HepG2 (cell line): ENCODE measurements around the gene CXXC5. TPM values are rescaled to one million over a fixed set of nuclear protein-coding genes. Genes with fewer than 3 reads are reported as not detected.
"Not testable (repeated sequence)": the region's sequence is repeated elsewhere in the genome, so short reads cannot be mapped to it uniquely, and the experiment has no call there.

Experiments
- ATAC-seq: fragments of 200-7000 bp; cut with Tn5 transposase; 3 replicates; pipeline ENCODE4 v1.9.1; 2020; ENCODE audit warnings: mild to moderate bottlenecking, moderate library complexity
- BruUV-seq: library from RNA; stranded (reverse); fragments of 400-500 nt; replicated peaks from 2 replicates; lab custom pipeline; 2021; lab: Mats Ljungman, UMichigan
- CTCF ChIA-PET: fragments of 300-600 bp; formaldehyde crosslinking; extraction: SDS; loops from one replicate; lab custom pipeline; 2021; ENCODE audit warnings: low total read pairs, inconsistent platforms, low intra/inter-chr PET ratio; lab: Yijun Ruan, JAX
- POLR2A ChIA-PET: fragments of 350-600 bp; sonication (Branson Sonifier 250); formaldehyde crosslinking; loops from one replicate; lab custom pipeline; 2020; ENCODE audit warnings: antibody characterized with exemption, inconsistent platforms; lab: Yijun Ruan, JAX
- DNase-seq: peaks from one replicate; pipeline ENCODE4 v3.0.0-alpha.2; 2015; ENCODE audit warnings: low spot score
- FAIRE-seq: peaks from 3 replicates; lab custom pipeline; 2011; peaks lifted over from hg19 to GRCh38; lab: Jason Lieb, UNC
- H2AFZ ChIP-seq: one replicate; pipeline ENCODE4 v1.6.1; 2011; ENCODE audit warnings: low read length, inconsistent platforms
- H3K27ac ChIP-seq: fragments of 300-600 bp; 3 replicates; pipeline ENCODE4 v1.8.0; 2011; ENCODE audit warnings: mixed run types, mild to moderate bottlenecking, mixed read lengths, low read length, inconsistent platforms; ENCODE audit not compliant: insufficient read depth; ENCODE audit errors: extremely low read length
- H3K27me3 ChIP-seq, 2 experiments: fragments of 200-600 bp in 1 of 2; 2 replicates in 1 of 2; 3 replicates in 1 of 2; pipeline versions ENCODE4 v1.6.0 to v1.8.0; 2011; ENCODE audit warnings: low read length in 2 of 2, mild to moderate bottlenecking in 2 of 2, moderate library complexity in 2 of 2, inconsistent platforms in 1 of 2; ENCODE audit not compliant: insufficient read depth in 2 of 2, control insufficient read depth in 1 of 2
- H3K36me3 ChIP-seq, 2 experiments: fragments of 200-600 bp in 1 of 2; replicated peaks in 1 of 2; 2 replicates in 1 of 2; 3 replicates in 1 of 2; pipeline versions ENCODE4 v1.5.1 to v1.8.0; 2011; ENCODE audit warnings: low read length in 2 of 2, inconsistent platforms in 1 of 2; ENCODE audit not compliant: insufficient read depth in 2 of 2, control insufficient read depth in 1 of 2
- H3K4me1 ChIP-seq: 2 replicates; pipeline ENCODE4 v1.5.1; 2012; ENCODE audit warnings: low read length, inconsistent platforms; ENCODE audit not compliant: insufficient read depth
- H3K4me2 ChIP-seq: 2 replicates; pipeline ENCODE4 v1.6.0; 2011; ENCODE audit warnings: low read depth, low read length, inconsistent platforms
- H3K4me3 ChIP-seq, 3 experiments: fragments of 200-600 bp in 1 of 3; sonication (generic), shearing (Covaris generic) in 1 of 3; replicated peaks in 1 of 3; 2 replicates each; pipeline ENCODE4 v1.5.1; 2011 to 2016; ENCODE audit warnings: low read length in 3 of 3, inconsistent platforms in 2 of 3, low read depth in 2 of 3, mild to moderate bottlenecking in 2 of 3, control low read depth in 1 of 3, mixed read lengths in 1 of 3; ENCODE audit not compliant: insufficient read depth in 1 of 3
- H3K79me2 ChIP-seq: one replicate; pipeline ENCODE4 v1.6.1; 2011; ENCODE audit warnings: low read length, inconsistent platforms; ENCODE audit not compliant: insufficient read depth
- H3K9ac ChIP-seq: 2 replicates; pipeline ENCODE4 v1.6.0; 2011; ENCODE audit warnings: mild to moderate bottlenecking, low read depth, low read length, inconsistent platforms; ENCODE audit not compliant: insufficient read depth
- H3K9me3 ChIP-seq: 2 replicates; pipeline ENCODE4 v1.5.1; 2012; ENCODE audit warnings: mild to moderate bottlenecking, low read length
- H4K20me1 ChIP-seq: 2 replicates; pipeline ENCODE4 v1.6.0; 2011; ENCODE audit warnings: inconsistent platforms, mild to moderate bottlenecking, low read length, moderate library complexity; ENCODE audit not compliant: insufficient read depth
- PRPF4 ChIP-seq: fragments of 200-400 bp; formaldehyde crosslinking; IDR thresholded peaks from 2 replicates; pipeline ENCODE4 v1.6.1; 2016; ENCODE audit warnings: low read length, low read depth; ENCODE audit not compliant: poor library complexity, severe bottlenecking
- WGBS: methylation state at CpG from one replicate; pipeline ENCODE4 v1.1.6; 2017; ENCODE audit warnings: low lambda C conversion rate; 5-methylcytosine and 5-hydroxymethylcytosine counted together
- in situ Hi-C: cut with HindIII; loops from 2 replicates; pipeline ENCODE4 v1.10.0; 2017; ENCODE audit warnings: low pct_unique_long_range_greater_than_20kb; ENCODE audit not compliant: extremely low pct_ligation_motif_present
- intact Hi-C: fragments of 100-400 bp; cut with micrococcal nuclease; formaldehyde crosslinking; loops from one replicate; pipeline ENCODE4 v1.10.0; 2022; ENCODE audit not compliant: unreplicated experiment
- polyA plus RNA-seq, 8 experiments: library from polyadenylated mRNA; depleted of rRNA in 3 of 8; stranded (reverse) in 7 of 8; unstranded in 1 of 8; fragments of >200 nt; fragmentation: Illumina TruSeq in 4 of 8; extraction: Trizol in 4 of 8; gene quantifications; 2 replicates each; pipeline versions ENCODE4 v1.2.1 to v1.2.3, GENCODE V29; 2011 to 2016; ENCODE audit warnings: low read depth in 4 of 8, missing spikeins in 1 of 8, mixed read lengths in 1 of 8; ENCODE audit not compliant: insufficient read depth in 1 of 8
- total RNA-seq, 5 experiments: library from RNA; depleted of rRNA; stranded (reverse); fragments of >200 nt; fragmentation: Illumina TruSeq; extraction: Trizol; gene quantifications; 2 replicates each; pipeline ENCODE4 v1.2.3, GENCODE V29; 2016; ENCODE audit warnings: low read depth in 1 of 5
- TF ChIP-seq, protein P1 (sequence below): sonication (generic); formaldehyde crosslinking; conservative IDR thresholded peaks from 2 replicates; pipeline ENCODE4 v1.8.1; 2023; ENCODE audit warnings: missing genetic modification reagents

CXXC5 gene
- total and polyA plus RNA-seq, 2 of the 13 experiments (the other 11 are each of a cell fraction or from before 2014, with no cell fraction given) = 32.3 to 33.0 TPM

DNA sequence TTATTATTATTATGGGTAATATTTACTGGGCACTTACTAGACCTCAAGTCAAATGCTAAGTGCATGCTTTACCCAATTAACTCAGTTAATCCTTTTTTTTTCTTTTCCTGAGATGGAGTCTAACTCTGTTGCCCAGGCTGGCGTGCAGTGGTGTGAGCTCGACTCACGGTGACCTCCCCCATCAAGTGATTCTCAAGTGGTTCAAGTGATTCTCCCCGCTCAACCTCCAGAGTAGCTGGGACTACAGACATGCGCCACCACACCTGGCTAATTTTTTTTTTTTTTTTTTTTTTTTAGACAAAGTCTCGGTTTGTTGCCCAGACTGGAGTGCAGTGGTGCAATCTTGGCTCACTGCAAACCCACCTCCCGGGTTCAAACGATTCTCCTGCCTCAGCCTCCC, 69.1 kb downstream of the CXXC5 start (continued):
- no peak for TF ChIP-seq PRPF4
- TF ChIP-seq, protein P1, sequence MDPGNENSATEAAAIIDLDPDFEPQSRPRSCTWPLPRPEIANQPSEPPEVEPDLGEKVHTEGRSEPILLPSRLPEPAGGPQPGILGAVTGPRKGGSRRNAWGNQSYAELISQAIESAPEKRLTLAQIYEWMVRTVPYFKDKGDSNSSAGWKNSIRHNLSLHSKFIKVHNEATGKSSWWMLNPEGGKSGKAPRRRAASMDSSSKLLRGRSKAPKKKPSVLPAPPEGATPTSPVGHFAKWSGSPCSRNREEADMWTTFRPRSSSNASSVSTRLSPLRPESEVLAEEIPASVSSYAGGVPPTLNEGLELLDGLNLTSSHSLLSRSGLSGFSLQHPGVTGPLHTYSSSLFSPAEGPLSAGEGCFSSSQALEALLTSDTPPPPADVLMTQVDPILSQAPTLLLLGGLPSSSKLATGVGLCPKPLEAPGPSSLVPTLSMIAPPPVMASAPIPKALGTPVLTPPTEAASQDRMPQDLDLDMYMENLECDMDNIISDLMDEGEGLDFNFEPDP (CRISPR knock-in tag) = no peak

DNA sequence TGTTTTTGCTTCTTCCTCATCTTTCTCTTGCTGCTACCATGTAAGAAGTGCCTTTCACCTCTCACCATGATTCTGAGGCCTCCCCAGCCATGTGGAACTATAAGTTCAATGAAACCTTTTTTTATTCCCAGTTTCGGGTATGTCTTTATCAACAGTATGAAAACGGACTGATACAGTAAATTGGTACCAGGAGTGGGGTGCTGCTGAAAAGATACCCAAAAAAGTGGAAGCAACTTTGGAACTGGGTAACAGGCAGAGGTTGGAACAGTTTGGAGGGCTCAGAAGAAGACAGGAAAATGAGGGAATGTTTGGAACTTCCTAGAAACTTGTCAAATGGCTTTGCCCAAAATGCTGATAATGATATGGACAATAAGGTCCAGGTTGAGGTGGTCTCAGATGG, 70.3 kb downstream of the CXXC5 start:
- not testable (repeated sequence) for BruUV-seq, H2AFZ ChIP-seq
- WGBS = 82% methylated on average over 2 of the region's 2 CpGs

DNA sequence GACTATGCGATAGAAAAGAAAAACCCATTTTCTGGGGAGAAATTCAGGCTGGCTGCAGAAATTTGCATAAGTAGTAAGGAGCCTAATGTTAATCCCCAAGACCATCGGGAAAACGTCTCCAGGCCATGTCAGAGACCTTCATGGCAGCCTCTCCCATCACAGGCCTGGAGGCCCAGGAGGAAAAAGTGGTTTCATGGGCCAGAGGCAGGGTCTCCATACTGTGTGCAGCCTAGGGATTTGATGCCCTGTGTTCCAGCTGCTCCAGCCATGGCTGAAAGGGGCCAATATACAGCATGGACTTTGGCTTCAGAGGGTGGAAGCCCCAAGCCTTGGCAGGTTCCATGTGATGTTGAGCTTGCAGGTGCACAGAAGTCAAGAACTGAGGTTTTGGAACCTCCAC, 71.8 kb downstream of the CXXC5 start:
- WGBS = 90% methylated on average over 3 of the region's 3 CpGs
- in situ Hi-C loops, H3K9me3 ChIP-seq, BruUV-seq, H4K20me1 ChIP-seq, H3K9ac ChIP-seq, intact Hi-C loops, POLR2A ChIA-PET, CTCF ChIA-PET, H3K4me3 ChIP-seq, H2AFZ ChIP-seq, H3K4me2 ChIP-seq, ATAC-seq, DNase-seq, H3K27ac ChIP-seq, H3K27me3 ChIP-seq, H3K36me3 ChIP-seq, H3K79me2 ChIP-seq, FAIRE-seq: not testable (repeated sequence)
- peaks cover 25% of the 10 kb centered on the region for H3K4me1 ChIP-seq

More for the DNA sequence above, 70.3 kb downstream of the CXXC5 start:
- H3K27me3 ChIP-seq, H4K20me1 ChIP-seq, DNase-seq, ATAC-seq, H3K9ac ChIP-seq, H3K79me2 ChIP-seq, H3K9me3 ChIP-seq, intact Hi-C loops, H3K27ac ChIP-seq, POLR2A ChIA-PET, CTCF ChIA-PET, H3K4me3 ChIP-seq, FAIRE-seq, H3K36me3 ChIP-seq, H3K4me2 ChIP-seq, in situ Hi-C loops: not testable (repeated sequence)
- H3K4me1 ChIP-seq = peaks cover 26% of the 10 kb centered on the region
